Vagina (tissue), 2 donors: ENCODE data around the gene WDR45B. TPM values are rescaled to one million over a fixed set of nuclear protein-coding genes. Genes with fewer than 3 reads are reported as not detected.

Source experiments
- DNase-seq, 2 donors: peaks; one replicate each; pipeline ENCODE4 v3.0.0-alpha.2; 2017; ENCODE audit errors: extremely low spot score in 2 of 2
- H3K27ac ChIP-seq: fragments of 200-600 bp; sonication (generic); one replicate; pipeline ENCODE4 v1.5.1; 2019
- H3K27me3 ChIP-seq: fragments of 200-600 bp; sonication (generic); one replicate; pipeline ENCODE4 v1.5.1; 2019
- H3K36me3 ChIP-seq, 2 donors: fragments of 200-600 bp; sonication (generic); one replicate each; pipeline ENCODE4 v1.5.1; 2017 to 2019
- H3K4me1 ChIP-seq: fragments of 200-600 bp; sonication (generic); one replicate; pipeline ENCODE4 v1.5.1; 2019
- H3K4me3 ChIP-seq, 2 donors: fragments of 200-600 bp; sonication (generic); 1 replicate in 1 of 2; 2 replicates in 1 of 2; pipeline ENCODE4 v1.5.1; 2016 to 2019
- H3K9me3 ChIP-seq: fragments of 200-600 bp; sonication (generic); one replicate; pipeline ENCODE4 v1.5.1; 2019
- CTCF ChIP-seq, 3 experiments: fragments of 450-650 bp in 2 of 3; fragments of 200-600 bp in 1 of 3; sonication (generic) in 1 of 3; IDR thresholded peaks; one replicate each; pipeline ENCODE4 v1.5.1; 2017 to 2019; ENCODE audit warnings: antibody characterized with exemption in 3 of 3, mild to moderate bottlenecking in 2 of 3, moderate library complexity in 2 of 3
- POLR2A ChIP-seq, 2 donors: fragments of 450-650 bp; IDR thresholded peaks; one replicate each; pipeline ENCODE4 v1.6.1; 2017; ENCODE audit warnings: antibody characterized with exemption in 2 of 2, mild to moderate bottlenecking in 2 of 2, moderate library complexity in 2 of 2
- POLR2AphosphoS5 ChIP-seq, 2 donors: sonication (generic); formaldehyde crosslinking; IDR thresholded peaks; one replicate each; pipeline ENCODE4 v1.9.0; 2017; ENCODE audit warnings: antibody characterized with exemption in 2 of 2, mild to moderate bottlenecking in 2 of 2, low read depth in 1 of 2; ENCODE audit not compliant: insufficient read depth in 1 of 2
- intact Hi-C: fragments of 100-400 bp; cut with DNase I; formaldehyde crosslinking; loops from one replicate; pipeline ENCODE4 v1.15.1; 2023
- total RNA-seq: library from RNA; depleted of rRNA; stranded (reverse); fragments of >200 nt; gene quantifications from one replicate; pipeline ENCODE4 v1.2.3, GENCODE V29; 2016

Gene WDR45B
- total RNA-seq, 1 donor from 2014 or later = 86.4 TPM

GRCh38 chr17:82619641-82620040 lies 28.6 kb downstream of the WDR45B start:
- Histone ChIP-seq H3K9me3 (no peaks in the 10 kb centered on the region), H3K27ac (no peak overlapping the region), H3K36me3 (peaks cover 0 to 85% of the 10 kb centered on the region in 2 donors), H3K27me3 (no peaks in the 10 kb centered on the region), H3K4me1 (no peaks in the 10 kb centered on the region), H3K4me3 (no peak overlapping the region)
- TF ChIP-seq CTCF (IDR thresholded peaks at IDR 0.05) (no peak), POLR2AphosphoS5 (IDR thresholded peaks at IDR 0.05; ENCODE audit: insufficient read depth in 1 of 2, low read depth in 1 of 2) (no peak), POLR2A (IDR thresholded peaks at IDR 0.05) (no peak)
- intact Hi-C loops = no loop called here
- no peak for DNase-seq

GRCh38 chr17:82619211-82619610 lies 29.0 kb downstream of the WDR45B start:
- TF ChIP-seq POLR2AphosphoS5 (IDR thresholded peaks at IDR 0.05; ENCODE audit: insufficient read depth in 1 of 2, low read depth in 1 of 2) = no peak
- TF ChIP-seq POLR2A (IDR thresholded peaks at IDR 0.05) = no peak
- no peak for TF ChIP-seq CTCF (IDR thresholded peaks at IDR 0.05)
- Histone ChIP-seq H3K9me3 (no peaks in the 10 kb centered on the region), H3K36me3 (peaks cover 0 to 81% of the 10 kb centered on the region in 2 donors), H3K4me3 (no peak overlapping the region), H3K4me1 (no peaks in the 10 kb centered on the region), H3K27me3 (no peaks in the 10 kb centered on the region), H3K27ac (no peak overlapping the region)
- intact Hi-C loops = no loop called here
- DNase-seq = no peak

- no peak for DNase-seq
- TF ChIP-seq CTCF (IDR thresholded peaks at IDR 0.05) (no peak), POLR2A (IDR thresholded peaks at IDR 0.05) (no peak), POLR2AphosphoS5 (IDR thresholded peaks at IDR 0.05; ENCODE audit: insufficient read depth in 1 of 2, low read depth in 1 of 2) (no peak)
- intact Hi-C loops = no loop called here
- Histone ChIP-seq H3K27ac (no peak overlapping the region), H3K9me3 (no peaks in the 10 kb centered on the region), H3K27me3 (no peaks in the 10 kb centered on the region), H3K36me3 (peaks cover 0 to 65% of the 10 kb centered on the region in 2 donors), H3K4me1 (no peaks in the 10 kb centered on the region), H3K4me3 (no peak overlapping the region)
Measured at GRCh38 chr17:82616021-82616711, 32.1 kb downstream of the WDR45B start.

GRCh38 chr17:82615084-82616020 lies 32.9 kb downstream of the WDR45B start:
- Histone ChIP-seq H3K36me3 (peaks cover 0 to 62% of the 10 kb centered on the region in 2 donors), H3K4me3 (no peak overlapping the region), H3K9me3 (no peaks in the 10 kb centered on the region), H3K4me1 (no peaks in the 10 kb centered on the region), H3K27ac (no peak overlapping the region), H3K27me3 (no peaks in the 10 kb centered on the region)
- no peak for DNase-seq
- intact Hi-C loops = no loop called here
- TF ChIP-seq POLR2AphosphoS5 (IDR thresholded peaks at IDR 0.05; ENCODE audit: insufficient read depth in 1 of 2, low read depth in 1 of 2) (no peak), CTCF (IDR thresholded peaks at IDR 0.05) (no peak)
